ENCODE results near the gene PDE7B. TPM values are rescaled to one million over a fixed set of nuclear protein-coding genes. Genes with fewer than 3 reads are reported as not detected.

Gene PDE7B
- total RNA-seq, 1 experiment from 2014 or later: 0.03 TPM

DNA sequence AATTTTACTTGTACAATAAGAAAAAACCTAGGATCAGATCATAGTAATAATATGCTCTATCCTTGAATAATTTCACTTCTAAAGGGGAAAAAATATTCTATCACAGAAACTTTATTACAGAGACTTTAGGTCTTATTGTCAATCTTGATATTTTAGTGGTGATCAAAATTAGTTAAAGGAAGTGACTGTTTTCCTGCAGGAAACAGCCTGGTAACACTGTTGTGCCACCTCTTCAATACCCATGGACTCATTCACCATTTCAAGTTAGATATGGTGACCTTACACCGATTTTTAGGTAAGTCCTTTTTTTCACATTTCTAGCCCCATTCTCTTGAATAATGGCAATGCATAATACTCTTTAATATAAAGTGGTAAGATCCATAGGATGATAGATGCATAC lies 299.5 kb downstream of the PDE7B start:
- no peaks in the 10 kb centered on the region for H3K27me3 ChIP-seq (ENCODE audit: control insufficient read depth, insufficient read depth, low read length)
- ChIA-PET CTCF (no interaction called here), POLR2A (no interaction called here)
- DNase-seq (ENCODE audit: low read depth, low spot score): no peak
- no peak overlapping the region for H3K4me3 ChIP-seq (ENCODE audit: low read depth in 2 of 2, low read length in 2 of 2)
- no TSS peak for BruUV-seq (replicated peaks)
- H3K4me1 ChIP-seq (ENCODE audit: control insufficient read depth, insufficient read depth, low read length): no peaks in the 10 kb centered on the region
- TF ChIP-seq POLR2AphosphoS5 (IDR thresholded peaks at IDR 0.05; ENCODE audit: low read depth, low read length) (no peak), TCF7L2 (IDR thresholded peaks at IDR 0.05; ENCODE audit: low read depth, low read length) (no peak), REST (IDR thresholded peaks at IDR 0.05; ENCODE audit: insufficient read depth in 1 of 2, low read depth in 2 of 2, low read length in 1 of 2) (no peak), SIN3A (IDR thresholded peaks at IDR 0.05; ENCODE audit: borderline replicate concordance, insufficient read depth, low read depth, low read length) (no peak)
- TF ChIP-seq, protein P1, sequence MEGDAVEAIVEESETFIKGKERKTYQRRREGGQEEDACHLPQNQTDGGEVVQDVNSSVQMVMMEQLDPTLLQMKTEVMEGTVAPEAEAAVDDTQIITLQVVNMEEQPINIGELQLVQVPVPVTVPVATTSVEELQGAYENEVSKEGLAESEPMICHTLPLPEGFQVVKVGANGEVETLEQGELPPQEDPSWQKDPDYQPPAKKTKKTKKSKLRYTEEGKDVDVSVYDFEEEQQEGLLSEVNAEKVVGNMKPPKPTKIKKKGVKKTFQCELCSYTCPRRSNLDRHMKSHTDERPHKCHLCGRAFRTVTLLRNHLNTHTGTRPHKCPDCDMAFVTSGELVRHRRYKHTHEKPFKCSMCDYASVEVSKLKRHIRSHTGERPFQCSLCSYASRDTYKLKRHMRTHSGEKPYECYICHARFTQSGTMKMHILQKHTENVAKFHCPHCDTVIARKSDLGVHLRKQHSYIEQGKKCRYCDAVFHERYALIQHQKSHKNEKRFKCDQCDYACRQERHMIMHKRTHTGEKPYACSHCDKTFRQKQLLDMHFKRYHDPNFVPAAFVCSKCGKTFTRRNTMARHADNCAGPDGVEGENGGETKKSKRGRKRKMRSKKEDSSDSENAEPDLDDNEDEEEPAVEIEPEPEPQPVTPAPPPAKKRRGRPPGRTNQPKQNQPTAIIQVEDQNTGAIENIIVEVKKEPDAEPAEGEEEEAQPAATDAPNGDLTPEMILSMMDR (IDR thresholded peaks at IDR 0.05): no peak
- no peak for ATAC-seq
- H3K9me3 ChIP-seq (ENCODE audit: control insufficient read depth, insufficient read depth, low read depth, low read length): no peaks in the 10 kb centered on the region
- in situ Hi-C loops (cut with HindIII; ENCODE audit: low pct_unique_long_range_greater_than_20kb, low sequenced_read_pairs): no loop called here
- H3K36me3 ChIP-seq (ENCODE audit: control insufficient read depth, insufficient read depth, low read length): no peaks in the 10 kb centered on the region
- intact Hi-C loops (cut with micrococcal nuclease; ENCODE audit: unreplicated experiment): no loop called here
- H3K27ac ChIP-seq (ENCODE audit: low read length): no peak overlapping the region

- BruUV-seq (replicated peaks): no TSS peak
- CTCF ChIA-PET: no interaction called here
These were observed 302.3 kb downstream of the PDE7B start for GRCh38 chr6:136153707-136154375.

DNA sequence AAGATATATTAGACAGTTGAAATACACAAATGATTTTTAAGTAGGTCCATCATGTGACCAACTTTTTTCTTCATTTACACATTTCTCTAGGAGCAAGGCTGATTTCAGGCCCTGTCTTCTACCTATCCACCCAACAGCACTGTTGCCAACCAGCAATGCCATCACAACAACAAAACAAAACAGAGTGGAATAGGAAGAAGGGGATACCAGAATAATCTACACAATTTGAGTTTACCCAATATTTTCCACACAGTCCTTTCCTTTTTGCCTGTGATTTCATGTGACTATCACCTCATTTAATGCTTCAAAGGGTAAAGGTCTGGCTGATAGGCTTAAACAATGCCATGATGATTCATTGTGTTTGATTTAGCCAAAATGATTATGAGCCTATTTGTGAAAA lies 303.7 kb downstream of the PDE7B start:
- POLR2A ChIA-PET: no interaction called here
- Histone ChIP-seq H3K27me3 (ENCODE audit: control insufficient read depth, insufficient read depth, low read length) (no peaks in the 10 kb centered on the region), H3K36me3 (ENCODE audit: control insufficient read depth, insufficient read depth, low read length) (no peaks in the 10 kb centered on the region), H3K27ac (ENCODE audit: low read length) (no peak overlapping the region), H3K4me3 (ENCODE audit: low read depth in 2 of 2, low read length in 2 of 2) (no peak overlapping the region), H3K9me3 (ENCODE audit: control insufficient read depth, insufficient read depth, low read depth, low read length) (no peaks in the 10 kb centered on the region), H3K4me1 (ENCODE audit: control insufficient read depth, insufficient read depth, low read length) (no peaks in the 10 kb centered on the region)
- CTCF ChIA-PET: no interaction called here
- intact Hi-C loops (cut with micrococcal nuclease; ENCODE audit: unreplicated experiment) (no loop called here), in situ Hi-C loops (cut with HindIII; ENCODE audit: low pct_unique_long_range_greater_than_20kb, low sequenced_read_pairs) (no loop called here)
- ATAC-seq: no peak
- no peak for TF ChIP-seq POLR2AphosphoS5 (IDR thresholded peaks at IDR 0.05; ENCODE audit: low read depth, low read length)
- TF ChIP-seq, protein P1 (IDR thresholded peaks at IDR 0.05): no peak
- TF ChIP-seq TCF7L2 (IDR thresholded peaks at IDR 0.05; ENCODE audit: low read depth, low read length): no peak
- TF ChIP-seq SIN3A (IDR thresholded peaks at IDR 0.05; ENCODE audit: borderline replicate concordance, insufficient read depth, low read depth, low read length): no peak
- TF ChIP-seq REST (IDR thresholded peaks at IDR 0.05; ENCODE audit: insufficient read depth in 1 of 2, low read depth in 2 of 2, low read length in 1 of 2): no peak
- no TSS peak for BruUV-seq (replicated peaks)
- no peak for DNase-seq (ENCODE audit: low read depth, low spot score)

More at GRCh38 chr6:136153707-136154375, 302.3 kb downstream of the PDE7B start:
- no peaks in the 10 kb centered on the region for H3K27me3 ChIP-seq (ENCODE audit: control insufficient read depth, insufficient read depth, low read length)
- intact Hi-C loops (cut with micrococcal nuclease; ENCODE audit: unreplicated experiment): no loop called here
- POLR2A ChIA-PET: no interaction called here
- TF ChIP-seq SIN3A (IDR thresholded peaks at IDR 0.05; ENCODE audit: borderline replicate concordance, insufficient read depth, low read depth, low read length): no peak
- DNase-seq (ENCODE audit: low read depth, low spot score): no peak
- no peaks in the 10 kb centered on the region for H3K9me3 ChIP-seq (ENCODE audit: control insufficient read depth, insufficient read depth, low read depth, low read length)
- H3K36me3 ChIP-seq (ENCODE audit: control insufficient read depth, insufficient read depth, low read length): no peaks in the 10 kb centered on the region
- no peak overlapping the region for H3K4me3 ChIP-seq (ENCODE audit: low read depth in 2 of 2, low read length in 2 of 2)
- H3K27ac ChIP-seq (ENCODE audit: low read length): no peak overlapping the region
- ATAC-seq: no peak
- no peaks in the 10 kb centered on the region for H3K4me1 ChIP-seq (ENCODE audit: control insufficient read depth, insufficient read depth, low read length)
- in situ Hi-C loops (cut with HindIII; ENCODE audit: low pct_unique_long_range_greater_than_20kb, low sequenced_read_pairs): no loop called here

All from Panc1 (cell line).